ENCODE data around the gene ST3GAL2.

DNA sequence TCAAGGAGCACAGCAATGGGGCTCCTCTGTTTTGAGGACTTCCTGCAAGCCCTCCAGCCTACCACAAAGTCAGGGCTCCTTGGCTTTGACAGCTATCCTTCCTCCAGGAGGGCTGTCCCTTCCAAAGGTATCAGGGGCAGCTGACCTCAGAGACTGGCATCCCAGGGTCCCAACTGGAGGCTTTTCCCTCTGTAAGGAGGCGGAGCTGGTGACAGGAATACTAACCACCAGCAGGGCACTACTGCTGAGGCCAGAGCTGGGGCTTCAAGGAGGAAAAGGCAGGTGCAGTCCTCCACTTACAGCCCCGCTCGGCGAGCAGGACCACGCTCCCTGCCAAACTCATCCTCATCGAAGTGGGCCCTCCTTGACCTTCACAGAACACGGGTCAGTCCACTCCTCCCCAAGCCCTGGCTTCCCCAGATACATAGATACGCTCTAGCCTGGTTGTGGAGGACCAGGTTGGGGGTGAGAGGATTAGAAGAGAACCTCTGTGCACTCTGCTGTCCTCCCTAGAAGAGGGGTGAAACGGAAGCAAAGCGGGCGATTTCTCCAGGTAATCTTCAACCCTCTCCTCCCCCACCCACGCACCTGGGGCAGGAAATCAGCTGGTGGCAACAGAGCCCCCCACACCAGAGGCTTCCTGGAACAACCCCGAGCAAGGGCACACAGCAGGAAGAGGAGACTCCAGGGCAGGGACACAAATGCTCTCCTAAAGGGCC lies 20.5 kb downstream of the ST3GAL2 start:
- TF ChIP-seq, protein P1, sequence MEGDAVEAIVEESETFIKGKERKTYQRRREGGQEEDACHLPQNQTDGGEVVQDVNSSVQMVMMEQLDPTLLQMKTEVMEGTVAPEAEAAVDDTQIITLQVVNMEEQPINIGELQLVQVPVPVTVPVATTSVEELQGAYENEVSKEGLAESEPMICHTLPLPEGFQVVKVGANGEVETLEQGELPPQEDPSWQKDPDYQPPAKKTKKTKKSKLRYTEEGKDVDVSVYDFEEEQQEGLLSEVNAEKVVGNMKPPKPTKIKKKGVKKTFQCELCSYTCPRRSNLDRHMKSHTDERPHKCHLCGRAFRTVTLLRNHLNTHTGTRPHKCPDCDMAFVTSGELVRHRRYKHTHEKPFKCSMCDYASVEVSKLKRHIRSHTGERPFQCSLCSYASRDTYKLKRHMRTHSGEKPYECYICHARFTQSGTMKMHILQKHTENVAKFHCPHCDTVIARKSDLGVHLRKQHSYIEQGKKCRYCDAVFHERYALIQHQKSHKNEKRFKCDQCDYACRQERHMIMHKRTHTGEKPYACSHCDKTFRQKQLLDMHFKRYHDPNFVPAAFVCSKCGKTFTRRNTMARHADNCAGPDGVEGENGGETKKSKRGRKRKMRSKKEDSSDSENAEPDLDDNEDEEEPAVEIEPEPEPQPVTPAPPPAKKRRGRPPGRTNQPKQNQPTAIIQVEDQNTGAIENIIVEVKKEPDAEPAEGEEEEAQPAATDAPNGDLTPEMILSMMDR (conservative IDR thresholded peaks at IDR 0.05 in 1 of 2, IDR thresholded peaks at IDR 0.05 in 1 of 2; ENCODE audit: low read depth in 1 of 2, low read length in 2 of 2): no peak
- no peak for TF ChIP-seq EZH2 (IDR thresholded peaks at IDR 0.05; ENCODE audit: low read length, missing control alignments)

Data from fibroblast of lung (primary cell).